GM18951 (cell line): ENCODE results near the gene ZNF880.

Experiments used
- POLR2A ChIP-seq: IDR thresholded peaks from 4 replicates; pipeline ENCODE4 v1.6.1; 2011; ENCODE audit warnings: mild to moderate bottlenecking; ENCODE audit not compliant: insufficient read length, insufficient read depth; ENCODE audit errors: extremely low read depth
- in situ Hi-C: fragments of 300-500 bp; cut with MboI; formaldehyde crosslinking; loops from one replicate; pipeline ENCODE4 v1.12.0; 2022; ENCODE audit warnings: low sequenced_read_pairs, mixed read lengths, inconsistent platforms; ENCODE audit not compliant: unreplicated experiment

Gene ZNF880

DNA sequence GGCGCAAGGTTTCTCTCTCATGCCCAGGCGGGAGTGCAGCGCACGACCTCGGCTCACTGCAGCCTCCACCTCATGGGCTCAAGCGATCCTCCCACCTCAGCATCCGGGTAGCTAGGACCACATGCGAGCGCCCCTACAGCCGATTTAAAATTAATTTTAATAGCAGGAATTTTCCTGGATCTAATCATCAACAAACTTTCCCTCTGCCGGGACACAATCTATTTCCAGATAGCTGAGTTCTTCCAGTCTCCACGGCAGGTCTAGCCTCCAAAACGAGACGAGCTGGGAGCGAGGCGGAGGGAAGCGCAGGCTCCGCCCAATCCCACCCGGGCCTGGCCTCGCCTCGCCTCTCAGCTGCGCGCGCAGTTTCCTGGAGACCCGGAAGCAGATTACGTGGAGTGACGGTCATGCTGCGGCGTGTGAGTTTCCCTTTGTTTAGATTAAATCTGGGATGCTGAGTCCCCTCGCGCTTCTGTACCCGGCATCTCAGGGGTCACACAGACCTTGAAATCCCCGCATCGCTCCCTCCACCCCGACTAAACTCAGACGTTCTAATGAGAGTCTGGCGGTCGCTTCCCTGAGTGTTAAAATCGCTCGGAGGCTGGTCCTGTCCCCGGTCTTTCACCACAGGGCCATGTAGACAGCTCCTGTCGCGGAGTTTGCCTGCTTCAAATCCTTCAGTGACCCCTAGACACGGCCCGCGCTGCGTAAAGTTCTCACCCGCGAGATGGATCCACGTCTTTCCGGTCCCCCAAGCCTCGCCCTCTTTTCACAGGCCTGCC, at the start of gene ZNF880:
Gene ZNF880 (plus strand): TSS at position 365 of the 782 bp plus-strand sequence. CDS start 43 bp downstream, at position 408.
- peak; percentile 79 for TF ChIP-seq POLR2A
- in situ Hi-C loops, result no loop called here

DNA sequence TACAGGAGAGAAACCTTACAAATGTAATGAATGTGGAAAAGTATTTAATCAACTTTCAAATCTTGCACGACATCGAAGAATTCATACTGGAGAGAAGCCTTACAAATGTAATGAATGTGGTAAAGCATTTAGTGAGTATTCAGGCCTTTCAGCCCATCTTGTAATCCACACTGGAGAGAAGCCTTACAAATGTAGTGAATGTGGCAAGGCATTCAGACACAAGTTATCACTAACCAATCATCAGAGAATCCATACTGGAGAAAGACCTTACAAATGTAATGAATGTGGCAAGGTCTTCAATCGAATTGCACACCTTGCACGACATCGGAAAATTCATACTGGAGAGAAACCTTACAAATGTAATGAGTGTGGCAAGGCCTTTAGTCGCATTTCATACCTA, 47.3 kb upstream of the ZNF880 start:
- in situ Hi-C loops, result no loop called here
- TF ChIP-seq POLR2A, result no peak

DNA sequence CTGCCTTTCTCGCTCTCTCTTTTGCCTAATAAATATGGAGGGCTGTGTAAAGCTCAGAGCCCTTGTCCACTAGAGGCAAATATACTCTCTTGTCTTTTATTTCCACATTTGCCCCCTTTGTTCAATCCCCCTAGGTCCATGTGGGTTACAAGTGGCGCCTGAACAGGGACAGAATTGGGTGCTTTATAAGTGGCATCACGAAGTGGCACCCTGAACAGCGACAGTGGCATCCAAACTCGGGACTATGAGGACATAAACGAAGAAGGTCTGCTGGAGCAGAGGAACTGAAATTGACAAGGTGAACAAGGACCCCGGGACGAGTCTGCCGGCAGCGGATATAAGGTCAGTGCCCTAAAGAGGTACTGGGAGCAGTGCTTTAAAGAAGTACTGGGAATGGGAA, 38.0 kb upstream of the ZNF880 start:
- in situ Hi-C loops, result loop anchor here (10.0 kb wide), 1 partner anchor 943 kb away; no protein-coding TSS in a partner anchor
- no peak for TF ChIP-seq POLR2A

DNA sequence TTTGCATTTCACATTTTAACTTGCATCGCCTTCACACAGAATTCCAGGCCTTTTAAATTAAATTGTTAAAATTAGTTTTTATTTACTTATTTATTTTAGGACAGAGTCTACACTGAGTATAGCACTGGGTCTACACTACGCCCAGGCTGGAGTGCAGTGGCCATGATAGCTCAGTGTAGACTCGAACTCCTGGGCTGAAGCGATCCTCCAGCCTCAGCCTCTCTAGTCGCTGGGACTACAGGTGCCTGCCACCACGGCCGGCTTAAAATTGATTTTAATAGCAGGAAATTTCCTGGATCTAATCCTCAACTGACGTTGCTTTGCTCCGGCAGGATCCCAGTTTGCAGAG, 34.0 kb upstream of the ZNF880 start:
- in situ Hi-C loops, result loop anchor here (10.0 kb wide), 1 partner anchor 939 kb away; no protein-coding TSS in a partner anchor
- TF ChIP-seq POLR2A, result no peak

DNA sequence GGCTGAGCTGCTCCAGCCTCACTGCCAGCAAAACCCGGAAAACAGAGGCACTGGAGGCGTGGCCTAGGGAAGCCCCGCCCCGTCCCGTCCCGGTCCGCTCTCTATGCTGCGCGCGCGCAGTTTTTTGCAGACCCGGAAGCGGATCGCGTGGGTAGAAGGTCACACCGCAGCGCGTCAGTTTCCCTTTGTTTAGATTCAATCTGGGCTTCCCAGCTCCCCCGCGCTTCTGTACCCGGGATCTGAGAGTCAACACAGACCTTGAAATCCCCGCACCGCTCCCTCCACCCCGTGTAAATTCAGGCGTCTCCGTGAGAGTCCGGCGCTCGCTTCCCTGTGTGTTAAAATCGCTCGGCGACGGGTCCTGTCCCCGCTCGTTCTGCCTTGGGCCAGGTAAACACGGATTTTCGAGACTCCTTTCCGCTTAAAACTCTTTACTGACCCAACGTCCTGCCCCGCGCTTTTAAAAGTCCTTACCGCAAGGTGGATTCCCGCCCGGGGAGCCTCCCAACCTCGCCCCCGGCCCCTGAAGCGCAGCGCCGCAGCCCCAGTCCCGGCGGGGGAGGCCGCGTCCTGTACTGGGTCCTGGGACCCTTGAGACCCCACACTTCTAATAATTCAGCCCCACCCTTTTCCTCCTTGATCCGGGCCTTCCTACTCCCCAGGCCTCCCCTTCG, 33.5 kb upstream of the ZNF880 start, which contains the start of gene ZNF610:
Gene ZNF610 (plus strand): TSS at position 127 of the 674 bp plus-strand sequence. CDS start 12,930 bp downstream, outside the sequence.
- in situ Hi-C loops, result loop anchor here (10.0 kb wide), 1 partner anchor 939 kb away; no protein-coding TSS in a partner anchor
- TF ChIP-seq POLR2A, result peak; percentile 43

DNA sequence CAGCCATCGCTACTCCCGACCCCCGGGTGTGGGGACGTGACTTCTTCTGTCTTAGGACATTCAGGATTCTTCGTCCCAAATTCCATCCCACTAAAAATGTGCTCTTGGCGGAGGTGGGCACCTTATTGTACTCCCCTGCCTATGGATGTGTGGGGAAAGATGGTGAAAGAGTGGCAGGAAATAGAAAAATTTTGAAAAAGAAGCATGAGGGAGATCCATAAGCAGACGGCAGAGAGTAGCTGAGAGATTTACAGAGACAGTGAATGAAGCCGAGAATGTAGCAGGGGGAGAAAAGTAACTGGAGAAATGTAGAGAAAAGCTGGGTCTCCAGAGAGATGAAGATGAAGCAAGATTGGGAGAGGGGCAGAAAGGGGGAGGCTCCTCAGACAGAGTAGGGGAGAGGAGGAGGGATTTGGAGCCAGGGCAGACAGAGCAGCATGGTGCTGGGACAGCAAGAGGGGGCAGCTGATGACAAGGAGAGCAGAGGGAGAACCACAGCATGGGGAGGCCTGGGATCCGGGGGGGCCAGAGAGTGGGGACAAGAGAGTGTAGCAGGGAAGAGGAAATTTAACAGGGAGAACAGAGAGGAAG, 32.8 kb upstream of the ZNF880 start:
- in situ Hi-C loops, result loop anchor here (10.0 kb wide), 1 partner anchor 938 kb away; no protein-coding TSS in a partner anchor
- no peak for TF ChIP-seq POLR2A

DNA sequence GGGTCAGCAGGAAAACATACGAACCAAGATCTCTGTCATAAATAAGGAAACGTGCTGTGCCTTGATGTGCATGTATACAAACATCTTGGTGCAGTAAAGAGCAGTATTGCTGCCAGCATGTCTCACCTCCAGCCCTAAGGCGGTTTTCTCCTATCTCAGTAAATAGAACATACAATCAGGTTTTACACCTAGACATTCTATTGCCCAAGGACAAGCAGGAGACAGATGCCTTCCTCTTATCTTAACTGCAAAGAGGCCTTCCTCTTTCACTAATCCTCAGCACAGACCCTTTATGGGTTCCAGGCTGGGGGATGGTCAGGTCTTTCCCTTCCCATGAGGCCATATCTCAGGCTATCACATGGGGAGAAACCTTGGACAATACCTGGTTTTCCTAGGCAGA, 30.7 kb upstream of the ZNF880 start:
- in situ Hi-C loops, result loop anchor here (10.0 kb wide), 1 partner anchor 936 kb away; no protein-coding TSS in a partner anchor

DNA sequence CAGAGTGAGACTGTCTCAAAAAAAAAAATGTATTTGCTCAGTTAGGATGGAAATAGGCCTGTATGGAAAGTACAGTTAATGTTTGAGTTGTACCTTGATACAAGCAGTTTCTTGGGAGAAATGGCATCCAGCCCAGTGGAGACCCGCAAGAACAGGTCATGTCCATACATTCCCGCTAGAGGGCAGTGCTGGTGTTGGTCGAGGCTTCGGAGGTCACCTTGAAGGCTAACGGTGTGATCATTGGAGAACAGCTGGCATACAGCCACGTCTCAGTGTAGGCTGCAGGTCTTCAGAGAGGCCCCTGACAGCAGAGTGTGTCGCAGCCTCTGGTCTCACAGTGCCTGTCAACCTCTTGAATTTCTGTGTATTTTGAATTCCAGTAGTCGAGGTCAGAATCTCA, 26.2 kb upstream of the ZNF880 start:
- no peak for TF ChIP-seq POLR2A
- in situ Hi-C loops, result no loop called here

DNA sequence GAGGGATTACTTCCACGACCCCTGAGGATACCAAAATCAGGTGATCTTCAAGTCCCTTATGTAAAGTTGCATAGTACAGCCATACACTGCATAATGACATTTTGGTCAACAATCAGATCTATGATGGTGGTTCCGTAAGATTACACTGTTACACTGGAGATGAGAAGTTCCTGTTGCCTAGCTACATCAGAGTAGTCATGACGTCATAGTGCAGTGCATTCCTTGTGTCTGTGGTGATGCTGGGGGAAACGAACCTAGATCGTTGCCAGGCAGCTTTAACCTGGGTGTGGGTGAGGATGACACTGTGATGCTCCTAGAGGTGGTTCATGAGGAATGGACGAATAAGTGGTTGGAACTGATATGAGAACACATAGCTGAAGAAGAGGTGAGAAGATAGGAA, 24.6 kb upstream of the ZNF880 start:
- no peak for TF ChIP-seq POLR2A

DNA sequence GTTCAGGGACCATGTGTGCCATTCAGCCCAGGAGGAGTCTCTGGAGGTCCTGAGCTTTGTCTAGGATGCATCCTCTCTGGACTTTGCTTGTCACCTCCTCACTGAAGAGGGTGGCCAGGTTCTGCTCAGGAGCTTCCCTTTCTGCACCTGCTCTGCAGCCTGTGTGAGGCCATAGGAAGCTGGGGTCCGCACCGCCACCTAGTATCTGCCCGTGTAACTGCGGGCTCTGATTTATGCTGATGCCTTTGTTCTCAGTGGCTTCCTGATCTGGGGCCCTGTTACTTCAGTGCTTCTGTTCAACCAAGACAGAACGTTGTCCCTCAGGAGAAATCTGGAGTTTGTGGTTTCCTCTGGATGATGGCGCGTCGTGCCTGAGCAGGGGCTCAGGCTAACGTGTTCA, 18.2 kb upstream of the ZNF880 start:
- in situ Hi-C loops, result no loop called here
- no peak for TF ChIP-seq POLR2A

More for the DNA sequence above, 24.6 kb upstream of the ZNF880 start:
- in situ Hi-C loops, result no loop called here

DNA sequence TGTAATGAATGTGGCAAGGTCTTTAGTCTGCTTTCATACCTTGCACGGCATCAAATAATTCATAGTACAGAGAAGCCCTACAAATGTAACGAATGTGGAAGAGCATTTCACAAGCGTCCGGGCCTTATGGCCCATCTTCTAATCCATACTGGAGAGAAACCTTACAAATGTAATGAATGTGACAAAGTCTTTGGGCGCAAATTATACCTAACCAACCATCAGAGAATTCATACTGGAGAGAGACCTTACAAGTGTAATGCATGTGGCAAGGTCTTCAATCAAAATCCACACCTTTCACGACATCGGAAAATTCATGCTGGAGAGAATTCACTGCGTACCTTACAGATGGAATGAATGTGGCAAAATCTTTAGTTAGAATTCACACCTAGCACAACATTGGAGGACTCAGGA, 3.3 kb upstream of the ZNF880 start:
- TF ChIP-seq POLR2A, result no peak
- in situ Hi-C loops, result no loop called here

DNA sequence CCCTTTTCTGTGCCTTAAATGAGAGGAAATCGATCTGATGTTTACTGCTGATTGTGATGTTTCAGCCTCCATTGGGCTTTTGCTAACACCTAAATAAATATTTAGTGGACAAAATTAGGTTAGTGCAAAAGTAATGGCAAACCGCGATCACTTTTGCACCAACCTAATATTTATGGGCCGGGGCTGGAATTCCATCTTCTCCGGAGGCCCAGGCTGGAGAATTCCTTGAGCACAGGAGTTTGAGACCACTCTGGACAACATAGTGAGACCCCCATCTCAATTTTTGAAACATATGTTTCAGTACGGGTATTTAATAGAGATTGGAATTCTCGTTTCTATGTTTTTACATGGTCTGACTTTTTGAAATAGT, 603 bp downstream of the ZNF880 start:
- no peak for TF ChIP-seq POLR2A
- in situ Hi-C loops, result no loop called here

DNA sequence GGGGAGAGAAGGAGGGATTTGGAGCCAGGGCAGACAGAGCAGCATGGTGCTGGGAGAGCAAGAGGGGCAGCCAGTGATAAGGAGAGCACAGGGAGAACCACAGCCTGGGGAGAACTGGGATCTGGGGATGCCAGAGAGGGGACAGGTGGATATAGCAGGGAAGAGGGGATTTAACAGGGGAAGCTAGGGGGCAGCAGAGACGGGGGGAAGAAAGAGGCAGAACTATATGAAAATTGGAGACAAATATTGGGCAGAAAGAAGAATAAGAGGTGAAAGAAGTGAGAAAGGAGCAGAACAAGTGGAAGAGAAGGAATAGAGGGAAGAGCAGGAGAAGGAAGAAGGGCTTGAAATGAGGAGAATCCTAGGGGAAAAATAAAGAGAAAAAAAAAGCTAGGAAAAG, 21.4 kb downstream of the ZNF880 start:
- TF ChIP-seq POLR2A, result no peak
- in situ Hi-C loops, result no loop called here
